ENCODE data around the gene MAL. TPM values are rescaled to one million over a fixed set of nuclear protein-coding genes. Genes with fewer than 3 reads are reported as not detected.

The MAL gene
- total RNA-seq, 1 donor from 2014 or later, result not detected

- TF ChIP-seq CTCF (IDR thresholded peaks at IDR 0.05), result no peak
- no peak for TF ChIP-seq EZH2 (IDR thresholded peaks at IDR 0.05)
- no peak for TF ChIP-seq EZH2phosphoT487 (IDR thresholded peaks at IDR 0.05)
- no peak overlapping the region for H2AFZ ChIP-seq (replicated peaks)
- H3K4me3 Mint-ChIP-seq, result no peak overlapping the region
- H3K4me1 ChIP-seq, result no peaks in the 10 kb centered on the region
- peaks cover 29% of the 10 kb centered on the region for H3K36me3 Mint-ChIP-seq
- H3K27ac ChIP-seq, result no peak overlapping the region
- H4K20me1 ChIP-seq (ENCODE audit: low read depth), result no peaks in the 10 kb centered on the region
- H3K27me3 ChIP-seq, result peaks cover 2% of the 10 kb centered on the region
- no peaks in the 10 kb centered on the region for H3K9me3 ChIP-seq (ENCODE audit: low read depth)
- no peaks in the 10 kb centered on the region for H3K79me2 ChIP-seq (ENCODE audit: low read depth)
- peaks cover 2% of the 10 kb centered on the region for H3F3A ChIP-seq (ENCODE audit: low read depth)
- peaks cover 13% of the 10 kb centered on the region for H3K4me1 Mint-ChIP-seq
- H3K4me3 ChIP-seq, result no peak overlapping the region
- H3K36me3 ChIP-seq, result peaks cover 6% of the 10 kb centered on the region
- H3K27me3 Mint-ChIP-seq (ENCODE audit: insufficient read depth, low read depth), result peaks cover 4% of the 10 kb centered on the region
- peaks cover 2% of the 10 kb centered on the region for H3K9me3 Mint-ChIP-seq
- no peak overlapping the region for H3K9ac ChIP-seq
- no peak overlapping the region for H3K27ac Mint-ChIP-seq
- DNase-seq (ENCODE audit: low spot score), result no peak
- no peak overlapping the region for H3K4me2 ChIP-seq
These were observed 57.0 kb downstream of the MAL start for GRCh38 chr2:95082477-95082876.

DNA sequence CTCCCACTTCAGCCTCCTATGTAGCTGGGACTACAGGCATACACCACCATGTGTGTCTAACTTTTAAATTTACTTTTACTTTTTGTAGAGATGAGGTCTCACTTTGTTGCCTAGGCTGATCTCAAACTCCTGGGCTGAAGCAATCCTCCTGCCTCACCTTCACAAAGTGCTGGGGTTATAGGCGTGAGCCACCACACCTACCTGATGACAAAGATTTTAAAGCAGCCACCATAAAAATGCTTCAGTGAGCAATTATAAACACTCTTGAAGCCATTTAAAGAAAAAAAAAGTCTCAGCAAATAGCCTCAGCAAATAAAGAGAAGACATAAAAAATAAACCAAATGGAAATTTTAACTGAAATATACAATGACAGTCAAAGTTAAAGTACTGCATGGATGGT is 60.5 kb downstream of the MAL start:
- Mint-ChIP-seq H3K27me3 (ENCODE audit: insufficient read depth, low read depth) (no peaks in the 10 kb centered on the region), H3K9me3 (peaks cover 2% of the 10 kb centered on the region), H3K4me3 (no peak overlapping the region), H3K4me1 (no peaks in the 10 kb centered on the region), H3K27ac (no peak overlapping the region), H3K36me3 (peaks cover 44% of the 10 kb centered on the region)
- H3K4me3 ChIP-seq, result no peak overlapping the region
- no peaks in the 10 kb centered on the region for H4K20me1 ChIP-seq (ENCODE audit: low read depth)
- no peaks in the 10 kb centered on the region for H3K9me3 ChIP-seq (ENCODE audit: low read depth)
- H3K27ac ChIP-seq, result no peak overlapping the region
- H2AFZ ChIP-seq (replicated peaks), result no peak overlapping the region
- no peak for TF ChIP-seq EZH2phosphoT487 (IDR thresholded peaks at IDR 0.05)
- no peak for TF ChIP-seq EZH2 (IDR thresholded peaks at IDR 0.05)
- no peak for TF ChIP-seq CTCF (IDR thresholded peaks at IDR 0.05)
- no peaks in the 10 kb centered on the region for H3K4me1 ChIP-seq
- H3F3A ChIP-seq (ENCODE audit: low read depth), result no peaks in the 10 kb centered on the region
- H3K79me2 ChIP-seq (ENCODE audit: low read depth), result no peaks in the 10 kb centered on the region
- no peak overlapping the region for H3K9ac ChIP-seq
- no peak overlapping the region for H3K4me2 ChIP-seq
- H3K27me3 ChIP-seq, result no peaks in the 10 kb centered on the region
- peaks cover 6% of the 10 kb centered on the region for H3K36me3 ChIP-seq
- no peak for DNase-seq (ENCODE audit: low spot score)

- no peak overlapping the region for H3K4me3 Mint-ChIP-seq
- H3K79me2 ChIP-seq (ENCODE audit: low read depth), result no peaks in the 10 kb centered on the region
- no peaks in the 10 kb centered on the region for H3K4me1 Mint-ChIP-seq
- H3K27me3 Mint-ChIP-seq (ENCODE audit: insufficient read depth, low read depth), result no peaks in the 10 kb centered on the region
- TF ChIP-seq CTCF (IDR thresholded peaks at IDR 0.05) (no peak), EZH2phosphoT487 (IDR thresholded peaks at IDR 0.05) (no peak), EZH2 (IDR thresholded peaks at IDR 0.05) (no peak)
- no peaks in the 10 kb centered on the region for H3K4me1 ChIP-seq
- H2AFZ ChIP-seq (replicated peaks), result no peak overlapping the region
- peaks cover 6% of the 10 kb centered on the region for H3K36me3 ChIP-seq
- H4K20me1 ChIP-seq (ENCODE audit: low read depth), result no peaks in the 10 kb centered on the region
- no peak overlapping the region for H3K9ac ChIP-seq
- H3K36me3 Mint-ChIP-seq, result peaks cover 56% of the 10 kb centered on the region
- no peaks in the 10 kb centered on the region for H3F3A ChIP-seq (ENCODE audit: low read depth)
- H3K9me3 ChIP-seq (ENCODE audit: low read depth), result no peaks in the 10 kb centered on the region
- H3K9me3 Mint-ChIP-seq, result peaks cover 2% of the 10 kb centered on the region
- H3K27ac ChIP-seq, result no peak overlapping the region
- DNase-seq (ENCODE audit: low spot score), result no peak
- no peak overlapping the region for H3K27ac Mint-ChIP-seq
- H3K4me3 ChIP-seq, result no peak overlapping the region
- no peaks in the 10 kb centered on the region for H3K27me3 ChIP-seq
- no peak overlapping the region for H3K4me2 ChIP-seq
These were observed 61.9 kb downstream of the MAL start for GRCh38 chr2:95087379-95087778.
